GM12872 (cell line): ENCODE measurements around the gene TBC1D19.

Experiments used
- CTCF ChIP-seq: IDR thresholded peaks from 3 replicates; pipeline ENCODE4 v1.5.1; 2011; ENCODE audit warnings: low read depth, mild to moderate bottlenecking, low read length, moderate library complexity; ENCODE audit not compliant: insufficient read depth

The TBC1D19 gene

GRCh38 chr4:26589705-26590104 is 5.8 kb downstream of the TBC1D19 start:
- TF ChIP-seq CTCF, result no peak

- no peak for TF ChIP-seq CTCF
Measured at GRCh38 chr4:26590639-26591038, 6.8 kb downstream of the TBC1D19 start.

DNA sequence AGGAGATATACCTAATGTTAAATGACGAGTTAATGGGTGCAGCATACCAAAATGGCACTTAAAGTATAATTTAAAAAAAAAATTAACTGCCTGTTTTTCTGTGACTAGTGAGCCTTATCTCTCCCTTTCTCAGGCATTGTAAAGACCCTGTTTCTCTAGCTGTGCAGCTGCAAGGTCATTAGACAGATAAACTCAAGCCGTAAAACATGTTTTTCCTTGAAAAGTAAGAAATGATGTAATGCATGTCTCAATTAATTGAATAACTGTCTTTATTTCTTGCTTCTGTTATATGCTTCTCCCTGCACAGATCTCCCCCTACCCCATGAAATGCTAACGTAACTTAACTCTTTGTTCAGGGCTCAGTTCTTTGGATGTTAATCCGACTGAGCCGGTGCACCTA is 10.5 kb downstream of the TBC1D19 start:
- TF ChIP-seq CTCF, result no peak

GRCh38 chr4:26594778-26595177 is 10.9 kb downstream of the TBC1D19 start:
- no peak for TF ChIP-seq CTCF

GRCh38 chr4:26596843-26597242 is 13.0 kb downstream of the TBC1D19 start:
- no peak for TF ChIP-seq CTCF

- no peak for TF ChIP-seq CTCF
Measured at GRCh38 chr4:26601204-26601603, 17.3 kb downstream of the TBC1D19 start.

DNA sequence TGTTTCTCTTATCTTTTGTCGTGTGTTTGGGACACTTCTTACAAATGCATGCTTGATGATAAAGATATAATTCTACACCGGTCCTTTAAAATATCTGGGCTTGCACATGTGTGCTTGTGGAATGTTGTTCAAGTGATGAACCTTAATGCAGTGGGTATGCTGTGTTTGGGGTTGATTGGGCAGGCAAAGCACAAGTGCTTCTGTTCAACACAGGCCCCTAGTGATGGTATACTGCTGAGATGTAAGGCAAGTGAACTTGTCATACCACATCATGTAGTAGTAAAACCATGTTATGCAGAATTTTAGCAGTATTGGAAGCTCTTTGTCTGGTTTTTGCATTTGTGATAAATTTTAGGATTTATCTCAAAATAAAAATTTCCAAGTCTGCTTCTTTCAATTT is 23.9 kb downstream of the TBC1D19 start:
- TF ChIP-seq CTCF, result no peak

DNA sequence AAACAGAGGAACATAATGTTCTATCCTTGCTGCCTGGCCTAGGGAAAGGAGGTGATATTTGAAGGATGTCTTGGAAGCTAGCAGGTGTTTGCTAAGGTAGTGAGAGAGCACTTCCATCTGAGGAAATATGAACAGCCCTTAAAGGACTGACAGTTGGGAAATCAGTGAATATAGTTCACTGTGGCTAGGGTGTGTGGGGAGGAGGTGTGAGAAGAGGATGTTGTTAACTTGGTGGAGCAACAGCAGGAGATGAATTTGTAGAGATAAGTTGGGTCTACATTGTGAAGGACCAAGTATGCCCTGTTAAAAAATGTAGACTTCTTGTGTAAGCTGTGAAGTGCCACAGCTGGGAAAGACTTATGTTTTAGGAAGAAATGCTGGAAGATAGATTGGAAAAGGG is 25.5 kb downstream of the TBC1D19 start:
- no peak for TF ChIP-seq CTCF
